B cell (primary cell): Measurements from ENCODE around the gene ENDOV.

Experiments
- CTCF ChIP-seq: fragments of 200-600 bp; IDR thresholded peaks from one replicate; pipeline ENCODE4 v1.8.0; 2022; ENCODE audit warnings: antibody characterized with exemption, mild to moderate bottlenecking
- EZH2 ChIP-seq: IDR thresholded peaks from 2 replicates; pipeline ENCODE4 v1.6.1; 2012; ENCODE audit warnings: borderline replicate concordance, low read depth, mild to moderate bottlenecking, moderate library complexity, low read length; ENCODE audit not compliant: insufficient read depth, poor library complexity, severe bottlenecking

GRCh38 chr17:80474961-80475909 is 60.3 kb downstream of the ENDOV start:
- TF ChIP-seq CTCF (no peak), EZH2 (peak; percentile 13)
